ENCODE measurements around the gene POMT1. TPM values are rescaled to one million over a fixed set of nuclear protein-coding genes. Genes with fewer than 3 reads are reported as not detected.

Gene POMT1
- total RNA-seq, 4 donors from 2014 or later = 14.6 to 27.8 (median 18.4) TPM

- Histone ChIP-seq H3K4me3 (no peak overlapping the region), H3K27ac (peak overlapping the region in 3 of 4 donors; percentile 21 to 59 (median 29)), H3K9me3 (no peaks in the 10 kb centered on the region), H3K36me3 (peaks cover 70 to 100% (median 75%) of the 10 kb centered on the region in 3 donors), H3K27me3 (no peaks in the 10 kb centered on the region), H3K4me1 (peaks cover 0 to 52% (median 27%) of the 10 kb centered on the region in 3 donors)
- 91% methylated on average over 5 to 7 of the region's 7 CpGs for WGBS, 2 donors
- TF ChIP-seq CTCF (IDR thresholded peaks at IDR 0.05) (no peak), POLR2A (IDR thresholded peaks at IDR 0.05) (no peak)
- no peak for DNase-seq
- intact Hi-C loops (cut with DNase I) = loop anchor here (10.0 kb wide), 1 partner anchor 109 kb away; no protein-coding TSS in a partner anchor
These were observed 18.7 kb upstream of the POMT1 start for GRCh38 chr9:131484051-131484445.

GRCh38 chr9:131484560-131485185, 18.0 kb upstream of the POMT1 start:
- no peak for DNase-seq
- Histone ChIP-seq H3K4me3 (no peak overlapping the region), H3K36me3 (peaks cover 69 to 100% (median 78%) of the 10 kb centered on the region in 3 donors), H3K27ac (no peak overlapping the region), H3K4me1 (peaks cover 0 to 52% (median 27%) of the 10 kb centered on the region in 3 donors), H3K9me3 (no peaks in the 10 kb centered on the region), H3K27me3 (no peaks in the 10 kb centered on the region)
- intact Hi-C loops (cut with DNase I) = loop anchor here (10.0 kb wide), 1 partner anchor 110 kb away; no protein-coding TSS in a partner anchor
- TF ChIP-seq CTCF (IDR thresholded peaks at IDR 0.05) = no peak
- no peak for TF ChIP-seq POLR2A (IDR thresholded peaks at IDR 0.05)
- WGBS, 2 donors = 89 to 94% methylated on average over 9 to 10 of the region's 15 CpGs

GRCh38 chr9:131485206-131485605, 17.5 kb upstream of the POMT1 start:
- Histone ChIP-seq H3K36me3 (peaks cover 72 to 100% (median 80%) of the 10 kb centered on the region in 3 donors), H3K4me3 (no peak overlapping the region), H3K4me1 (peaks cover 0 to 47% (median 26%) of the 10 kb centered on the region in 3 donors), H3K9me3 (no peaks in the 10 kb centered on the region), H3K27me3 (no peaks in the 10 kb centered on the region), H3K27ac (peak overlapping the region in 1 of 4 donors; percentile 51)
- intact Hi-C loops (cut with DNase I) = loop anchor here (10.0 kb wide), 1 partner anchor 110 kb away; no protein-coding TSS in a partner anchor
- no peak for DNase-seq
- TF ChIP-seq CTCF (IDR thresholded peaks at IDR 0.05) (no peak), POLR2A (IDR thresholded peaks at IDR 0.05) (no peak)
- 50 to 72% methylated on average over 7 to 8 of the region's 12 CpGs for WGBS, 2 donors

GRCh38 chr9:131485728-131486422, 16.8 kb upstream of the POMT1 start:
- Histone ChIP-seq H3K27ac (peak overlapping the region in 1 of 4 donors; percentile 51), H3K9me3 (no peaks in the 10 kb centered on the region), H3K27me3 (no peaks in the 10 kb centered on the region), H3K4me3 (no peak overlapping the region), H3K4me1 (peaks cover 0 to 41% (median 19%) of the 10 kb centered on the region in 3 donors), H3K36me3 (peaks cover 77 to 100% (median 85%) of the 10 kb centered on the region in 3 donors)
- intact Hi-C loops (cut with DNase I) = loop anchor here (10.0 kb wide), 1 partner anchor 111 kb away; no protein-coding TSS in a partner anchor
- 76 to 82% methylated on average over 11 to 14 of the region's 19 CpGs for WGBS, 2 donors
- DNase-seq = no peak
- TF ChIP-seq CTCF (IDR thresholded peaks at IDR 0.05) (no peak), POLR2A (IDR thresholded peaks at IDR 0.05) (no peak)

GRCh38 chr9:131487001-131487400, 15.7 kb upstream of the POMT1 start:
- intact Hi-C loops (cut with DNase I) = loop anchor here (10.0 kb wide), 1 partner anchor 112 kb away; no protein-coding TSS in a partner anchor
- Histone ChIP-seq H3K9me3 (no peaks in the 10 kb centered on the region), H3K4me1 (peaks cover 0 to 29% (median 12%) of the 10 kb centered on the region in 3 donors), H3K27ac (peak overlapping the region in 1 of 4 donors; percentile 12), H3K27me3 (no peaks in the 10 kb centered on the region), H3K4me3 (no peak overlapping the region), H3K36me3 (peaks cover 82 to 100% (median 90%) of the 10 kb centered on the region in 3 donors)
- no peak for TF ChIP-seq POLR2A (IDR thresholded peaks at IDR 0.05)
- no peak for TF ChIP-seq CTCF (IDR thresholded peaks at IDR 0.05)
- WGBS, 2 donors = 74% methylated on average over 9 of the region's 9 CpGs; no CpG with 5 or more reads in 1 of the 2 donors
- no peak for DNase-seq
